ENCODE results near the gene VWA5A.

VWA5A gene

GRCh38 chr11:124170801-124171586, 55.7 kb downstream of the VWA5A start:
- DNase-seq, result no peak

GRCh38 chr11:124172101-124172500, 56.9 kb downstream of the VWA5A start:
- no peak for DNase-seq

GRCh38 chr11:124172599-124172998, 57.3 kb downstream of the VWA5A start:
- no peak for DNase-seq

DNA sequence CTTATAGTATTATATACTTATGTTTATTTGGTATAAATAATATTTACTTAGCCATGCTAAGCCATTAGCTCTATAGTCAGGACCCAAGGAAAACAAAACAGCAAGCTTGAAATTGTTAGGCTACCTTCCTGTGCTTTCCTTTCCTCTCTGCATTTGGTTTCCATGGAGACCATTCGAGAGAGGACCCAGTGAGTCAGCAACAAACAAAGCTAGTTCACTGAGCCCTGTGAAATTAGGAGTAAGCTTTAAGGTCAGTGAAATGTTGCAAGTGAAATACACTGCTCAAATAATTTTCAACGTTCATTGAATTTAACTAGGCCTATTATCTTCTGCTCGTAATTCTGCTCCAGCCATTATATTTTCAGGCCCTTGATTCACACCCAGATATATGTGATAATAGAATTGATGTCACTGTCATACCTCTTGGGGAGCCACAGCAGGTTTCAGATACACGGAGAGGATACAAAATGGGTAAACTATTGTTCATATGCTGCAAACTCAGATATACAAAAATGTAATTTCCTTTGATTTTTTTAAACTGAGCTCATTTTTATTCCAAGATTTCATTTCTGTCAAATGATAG, 58.8 kb downstream of the VWA5A start:
- DNase-seq, result no peak

DNA sequence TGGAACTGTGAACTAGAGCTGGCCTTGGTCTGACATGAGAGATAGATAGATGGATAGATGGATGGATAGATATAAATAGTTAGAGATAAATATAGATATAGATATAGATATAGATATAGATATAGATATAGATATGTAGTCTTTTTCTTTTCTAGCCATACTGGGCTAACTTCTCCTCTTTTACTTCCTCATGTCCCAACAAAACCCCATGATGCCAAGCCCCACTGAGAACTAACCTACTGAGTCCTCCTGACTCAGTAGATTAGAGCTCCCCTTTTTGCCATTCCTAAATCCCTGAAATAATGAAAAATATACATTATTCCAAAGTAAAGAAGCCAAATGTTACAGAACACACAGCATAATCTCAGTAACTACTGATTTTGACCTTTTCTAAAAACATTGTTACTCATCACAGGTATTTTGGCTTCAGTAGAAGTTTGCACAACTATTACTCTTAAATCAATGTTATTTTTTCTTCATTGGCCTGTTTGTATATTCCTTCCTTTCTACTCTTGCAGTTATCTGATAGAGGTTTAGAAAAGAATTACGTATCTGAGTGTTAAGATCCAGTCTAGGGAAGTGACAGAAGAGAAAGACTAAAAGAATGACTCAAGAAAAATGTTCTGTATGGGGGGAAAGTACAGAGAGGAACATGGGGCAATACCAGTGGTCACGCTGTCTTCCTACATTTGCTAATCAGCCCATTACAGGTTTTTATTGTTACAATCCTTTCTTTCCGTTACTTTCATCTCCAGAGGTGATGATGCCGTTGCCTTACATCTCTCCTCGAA, 61.9 kb downstream of the VWA5A start:
- DNase-seq, result no peak

- no peak for DNase-seq
Observed at GRCh38 chr11:124179310-124179709, 64.1 kb downstream of the VWA5A start.

DNA sequence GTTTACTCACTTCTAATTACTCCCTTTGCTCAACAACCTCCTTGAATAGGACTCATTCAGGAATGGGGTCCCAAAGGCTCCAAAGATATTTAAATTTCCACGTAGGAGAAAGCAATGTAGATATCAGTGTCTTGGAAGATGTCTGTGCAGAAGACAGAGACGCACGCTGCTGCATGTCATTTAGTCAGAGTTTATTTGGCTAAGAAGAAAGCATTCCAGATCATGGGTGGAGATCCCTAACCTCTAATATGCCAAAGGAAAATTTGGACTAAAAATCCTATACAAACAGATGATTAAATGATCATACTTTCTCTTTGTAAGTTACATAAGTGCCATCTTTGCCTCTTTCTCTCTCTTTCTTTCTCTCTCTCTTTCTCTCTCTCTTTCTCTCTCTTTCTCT, 67.8 kb downstream of the VWA5A start, which contains the start of gene OR10D3:
Gene OR10D3, plus strand, starts transcription at position 278 of the 400 bp plus-strand sequence. CDS start 1,925 bp downstream, outside the sequence.
- no peak for DNase-seq

DNA sequence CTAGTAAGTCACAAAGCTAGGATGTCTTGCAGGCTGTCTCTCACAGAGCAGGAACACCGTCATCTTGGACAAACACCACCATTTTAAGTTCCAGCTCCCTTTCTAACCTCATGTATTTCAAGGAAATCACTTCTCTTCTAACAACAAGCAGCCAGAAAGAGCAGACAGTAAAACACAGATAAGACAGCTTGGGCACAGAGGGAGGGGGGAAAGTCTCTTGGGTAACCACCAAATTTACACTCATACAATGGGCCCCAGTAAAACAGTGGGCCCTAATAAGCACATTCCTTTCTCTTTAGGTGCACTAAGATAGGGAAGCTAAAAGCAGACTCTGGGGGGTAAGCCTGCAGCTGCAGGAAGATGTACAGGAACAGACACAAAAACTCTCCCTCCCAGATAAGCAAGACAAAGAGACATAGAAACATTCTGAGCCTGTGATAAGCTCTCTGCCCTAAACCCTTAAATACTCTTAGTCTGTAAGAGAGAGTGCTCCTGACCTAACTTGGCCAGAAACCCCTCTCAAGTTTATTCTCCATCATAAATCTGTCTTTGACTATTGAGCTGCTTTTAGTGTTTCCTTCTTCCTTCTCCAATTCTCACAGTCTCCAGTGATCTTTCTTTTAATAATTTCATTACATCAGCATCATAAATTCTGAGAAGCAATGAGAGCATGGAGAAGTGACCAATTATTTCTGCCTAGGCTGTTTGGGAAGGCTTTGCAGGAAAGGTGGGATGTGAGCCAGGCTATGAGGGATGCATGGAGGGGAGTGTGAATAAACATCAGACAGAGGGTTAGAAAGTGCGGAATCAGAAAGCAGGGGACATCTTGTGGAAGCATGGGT, 75.3 kb downstream of the VWA5A start:
- DNase-seq, result no peak

- DNase-seq, result no peak
Observed at GRCh38 chr11:124193221-124194010, 78.2 kb downstream of the VWA5A start.

GRCh38 chr11:124194293-124195188, 79.3 kb downstream of the VWA5A start:
- DNase-seq, result no peak

GRCh38 chr11:124195189-124195734, 80.0 kb downstream of the VWA5A start:
- DNase-seq, result no peak
